ENCODE data around the gene TNNI2. TPM values are rescaled to one million over a fixed set of nuclear protein-coding genes. Genes with fewer than 3 reads are reported as not detected.

TNNI2 gene
- total RNA-seq, 1 donor from 2014 or later = not detected

DNA sequence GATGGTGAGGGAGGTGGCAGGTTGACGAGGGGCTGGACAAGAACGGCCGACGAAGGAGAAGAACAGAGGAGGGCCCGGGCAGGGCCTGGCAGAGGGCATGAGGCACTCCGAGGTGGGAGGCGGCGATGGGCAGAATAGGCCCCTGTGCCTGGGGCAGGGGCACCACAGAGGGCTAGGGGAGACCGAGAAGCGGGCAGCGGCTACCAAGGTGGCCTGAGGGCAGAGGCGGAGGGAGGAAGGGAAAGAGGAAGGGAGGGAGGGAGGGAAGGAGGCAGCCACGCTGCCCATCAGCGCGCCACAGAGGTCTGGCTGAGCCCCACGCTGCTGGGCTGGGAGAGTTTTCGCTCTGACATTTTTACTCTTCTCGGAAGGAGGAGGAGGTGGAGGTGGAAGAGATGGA is 25.4 kb downstream of the TNNI2 start:
- no peaks in the 10 kb centered on the region for H3K27me3 ChIP-seq
- no peak for DNase-seq (ENCODE audit: low spot score in 2 of 2)
- no peaks in the 10 kb centered on the region for H3K9me3 ChIP-seq
- TF ChIP-seq CTCF (IDR thresholded peaks at IDR 0.05) = no peak
- no peaks in the 10 kb centered on the region for H3K36me3 ChIP-seq
- peak overlapping the region; percentile 32 to 34 for H3K4me3 ChIP-seq
- intact Hi-C loops (cut with DNase I) = loop anchor here (1.0 to 10.0 kb wide), 4 partner anchors 37 to 963 kb away; partner anchors contain the start of gene DUSP8
- peaks cover 17 to 53% of the 10 kb centered on the region in 2 donors for H3K4me1 ChIP-seq
- H3K27ac ChIP-seq = peak overlapping the region; percentile 86 to 94

GRCh38 chr11:1864831-1865665 is 26.3 kb downstream of the TNNI2 start:
- no peak for TF ChIP-seq CTCF (IDR thresholded peaks at IDR 0.05)
- H3K36me3 ChIP-seq = no peaks in the 10 kb centered on the region
- DNase-seq (ENCODE audit: low spot score in 2 of 2) = no peak
- H3K9me3 ChIP-seq = no peaks in the 10 kb centered on the region
- intact Hi-C loops (cut with DNase I) = loop anchor here (1.0 to 10.0 kb wide), 4 partner anchors 38 to 962 kb away; partner anchors contain the start of gene DUSP8
- no peaks in the 10 kb centered on the region for H3K27me3 ChIP-seq
- H3K4me3 ChIP-seq = peak overlapping the region; percentile 32 to 34
- peak overlapping the region; percentile 86 to 94 for H3K27ac ChIP-seq
- peaks cover 21 to 61% of the 10 kb centered on the region in 2 donors for H3K4me1 ChIP-seq

DNA sequence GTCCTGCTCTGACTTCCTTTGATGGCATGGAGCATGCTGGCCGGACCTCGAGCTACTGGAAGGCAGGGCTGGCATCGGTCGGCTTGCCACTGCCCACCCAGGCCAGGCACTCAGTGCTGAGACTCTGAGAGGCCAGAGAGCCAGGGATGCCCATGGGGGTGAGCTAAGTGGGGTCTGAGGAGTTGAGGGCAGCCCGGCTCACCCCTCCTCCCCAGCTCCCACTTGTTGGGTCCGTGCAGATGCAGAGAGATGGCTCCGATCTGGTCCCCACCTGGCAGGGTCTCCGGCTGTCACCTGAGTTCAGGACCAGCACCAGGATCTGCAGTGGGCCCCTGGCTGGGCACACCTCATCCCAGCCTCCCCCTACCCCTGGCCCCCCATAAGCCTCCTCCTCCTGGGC is 27.4 kb downstream of the TNNI2 start:
- Histone ChIP-seq H3K27ac (peak overlapping the region; percentile 31 to 40), H3K36me3 (no peaks in the 10 kb centered on the region), H3K27me3 (no peaks in the 10 kb centered on the region), H3K4me3 (no peak overlapping the region), H3K9me3 (no peaks in the 10 kb centered on the region), H3K4me1 (peaks cover 21 to 73% of the 10 kb centered on the region in 2 donors)
- no peak for TF ChIP-seq CTCF (IDR thresholded peaks at IDR 0.05)
- no peak for DNase-seq (ENCODE audit: low spot score in 2 of 2)
- intact Hi-C loops (cut with DNase I) = loop anchor here (10.0 kb wide), 1 partner anchor 291 kb away; the partner anchor contains the start of gene DUSP8

GRCh38 chr11:1866776-1867175 is 28.0 kb downstream of the TNNI2 start:
- Histone ChIP-seq H3K27ac (peak overlapping the region; percentile 31 to 40), H3K4me1 (peaks cover 21 to 76% of the 10 kb centered on the region in 2 donors), H3K36me3 (no peaks in the 10 kb centered on the region), H3K4me3 (peak overlapping the region in 1 of 2 donors; percentile 2), H3K27me3 (no peaks in the 10 kb centered on the region), H3K9me3 (no peaks in the 10 kb centered on the region)
- intact Hi-C loops (cut with DNase I) = loop anchor here (10.0 kb wide), 1 partner anchor 292 kb away; the partner anchor contains the start of gene DUSP8
- TF ChIP-seq CTCF (IDR thresholded peaks at IDR 0.05) = no peak
- DNase-seq (ENCODE audit: low spot score in 2 of 2) = no peak

DNA sequence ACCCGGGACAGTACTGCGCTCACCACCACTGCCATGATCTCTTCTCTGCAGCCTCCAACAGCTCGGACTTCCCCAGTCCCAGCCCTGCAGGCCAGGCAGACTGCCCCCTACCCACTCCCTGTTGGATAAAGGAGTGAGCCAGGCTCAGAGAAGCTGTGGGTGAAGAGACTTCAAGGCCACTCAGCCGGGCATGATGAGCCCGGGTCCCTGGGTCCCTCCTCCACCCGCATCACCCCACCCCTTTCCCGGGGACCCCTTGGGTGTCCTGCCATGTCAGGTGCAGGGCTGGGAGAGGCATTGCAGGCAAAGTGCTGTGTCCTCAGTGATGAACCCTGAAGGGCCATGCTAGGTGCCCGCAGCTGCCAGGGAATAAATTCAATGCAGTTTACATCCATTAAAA is 28.6 kb downstream of the TNNI2 start:
- no peak overlapping the region for H3K4me3 ChIP-seq
- no peak for TF ChIP-seq CTCF (IDR thresholded peaks at IDR 0.05)
- H3K36me3 ChIP-seq = no peaks in the 10 kb centered on the region
- H3K27me3 ChIP-seq = no peaks in the 10 kb centered on the region
- intact Hi-C loops (cut with DNase I) = loop anchor here (10.0 kb wide), 1 partner anchor 293 kb away; the partner anchor contains the start of gene DUSP8
- H3K4me1 ChIP-seq = peaks cover 21 to 80% of the 10 kb centered on the region in 2 donors
- no peak for DNase-seq (ENCODE audit: low spot score in 2 of 2)
- H3K27ac ChIP-seq = no peak overlapping the region
- no peaks in the 10 kb centered on the region for H3K9me3 ChIP-seq

Data from ascending aorta (tissue), 2 donors.